GM12801 (cell line): ENCODE measurements around the gene CRYM.

ENCODE experiments used
- TF ChIP-seq, protein P1 (sequence below): IDR thresholded peaks from one replicate; pipeline ENCODE4 v1.5.1; 2011; ENCODE audit warnings: control low read depth; ENCODE audit not compliant: insufficient read length; ENCODE audit errors: extremely low read depth

Gene CRYM

DNA sequence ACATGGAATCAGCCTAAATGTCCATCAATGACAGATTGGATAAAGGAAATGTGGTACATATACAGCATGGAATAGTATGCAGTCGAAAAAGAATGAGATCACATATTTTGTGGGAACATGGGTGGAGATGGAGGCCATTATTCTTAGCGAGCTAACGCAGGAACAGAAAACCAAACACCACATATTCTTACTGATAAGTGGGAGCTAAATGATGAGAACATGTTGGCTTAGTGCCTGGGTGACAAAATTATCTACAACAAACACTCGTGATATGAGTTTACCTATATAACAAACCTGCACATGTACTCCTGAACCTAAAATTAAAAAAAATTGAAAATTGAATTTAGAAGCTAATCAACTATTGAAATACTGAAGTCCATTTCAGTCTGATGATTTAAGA lies 38.4 kb downstream of the CRYM start:
- TF ChIP-seq, protein P1, sequence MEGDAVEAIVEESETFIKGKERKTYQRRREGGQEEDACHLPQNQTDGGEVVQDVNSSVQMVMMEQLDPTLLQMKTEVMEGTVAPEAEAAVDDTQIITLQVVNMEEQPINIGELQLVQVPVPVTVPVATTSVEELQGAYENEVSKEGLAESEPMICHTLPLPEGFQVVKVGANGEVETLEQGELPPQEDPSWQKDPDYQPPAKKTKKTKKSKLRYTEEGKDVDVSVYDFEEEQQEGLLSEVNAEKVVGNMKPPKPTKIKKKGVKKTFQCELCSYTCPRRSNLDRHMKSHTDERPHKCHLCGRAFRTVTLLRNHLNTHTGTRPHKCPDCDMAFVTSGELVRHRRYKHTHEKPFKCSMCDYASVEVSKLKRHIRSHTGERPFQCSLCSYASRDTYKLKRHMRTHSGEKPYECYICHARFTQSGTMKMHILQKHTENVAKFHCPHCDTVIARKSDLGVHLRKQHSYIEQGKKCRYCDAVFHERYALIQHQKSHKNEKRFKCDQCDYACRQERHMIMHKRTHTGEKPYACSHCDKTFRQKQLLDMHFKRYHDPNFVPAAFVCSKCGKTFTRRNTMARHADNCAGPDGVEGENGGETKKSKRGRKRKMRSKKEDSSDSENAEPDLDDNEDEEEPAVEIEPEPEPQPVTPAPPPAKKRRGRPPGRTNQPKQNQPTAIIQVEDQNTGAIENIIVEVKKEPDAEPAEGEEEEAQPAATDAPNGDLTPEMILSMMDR, result no peak

DNA sequence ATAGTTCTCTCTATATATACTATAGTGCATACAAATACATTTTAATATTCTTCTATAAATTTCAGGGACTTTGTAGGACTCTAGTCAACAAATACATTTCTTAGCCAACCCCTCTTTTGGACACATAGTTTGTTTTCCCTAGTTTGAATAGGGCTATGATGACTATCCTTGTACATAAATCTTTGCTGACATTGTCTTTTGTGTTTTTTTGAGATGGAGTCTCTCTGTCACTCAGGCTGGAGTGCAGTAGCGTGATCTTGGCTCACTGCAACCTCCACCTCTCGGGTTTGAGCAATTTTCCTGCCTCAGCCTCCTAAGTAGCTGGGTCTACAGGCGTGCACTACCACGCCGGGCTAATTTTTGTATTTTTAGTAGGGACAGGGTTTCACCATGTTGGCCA lies 41.3 kb downstream of the CRYM start:
- TF ChIP-seq, protein P1, result no peak

DNA sequence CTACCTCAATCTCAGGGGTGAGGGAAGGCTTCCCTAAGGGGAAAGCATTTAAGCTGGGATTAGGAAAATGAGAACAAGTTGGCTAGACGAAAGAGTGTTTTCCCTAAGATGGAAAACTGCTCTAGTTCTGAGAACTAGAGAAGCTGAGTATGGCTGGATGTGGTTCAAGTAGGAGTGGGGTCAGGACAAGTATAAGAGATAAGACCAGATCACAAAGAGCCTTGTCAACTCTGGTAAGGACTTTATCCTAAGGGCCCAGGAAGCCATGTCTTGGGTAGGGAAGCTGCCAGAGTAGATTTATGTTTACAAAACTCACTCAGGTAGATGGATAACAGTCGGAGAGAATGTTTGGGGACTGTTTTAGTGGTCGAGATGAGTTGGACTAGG lies 42.9 kb downstream of the CRYM start:
- TF ChIP-seq, protein P1, result no peak

DNA sequence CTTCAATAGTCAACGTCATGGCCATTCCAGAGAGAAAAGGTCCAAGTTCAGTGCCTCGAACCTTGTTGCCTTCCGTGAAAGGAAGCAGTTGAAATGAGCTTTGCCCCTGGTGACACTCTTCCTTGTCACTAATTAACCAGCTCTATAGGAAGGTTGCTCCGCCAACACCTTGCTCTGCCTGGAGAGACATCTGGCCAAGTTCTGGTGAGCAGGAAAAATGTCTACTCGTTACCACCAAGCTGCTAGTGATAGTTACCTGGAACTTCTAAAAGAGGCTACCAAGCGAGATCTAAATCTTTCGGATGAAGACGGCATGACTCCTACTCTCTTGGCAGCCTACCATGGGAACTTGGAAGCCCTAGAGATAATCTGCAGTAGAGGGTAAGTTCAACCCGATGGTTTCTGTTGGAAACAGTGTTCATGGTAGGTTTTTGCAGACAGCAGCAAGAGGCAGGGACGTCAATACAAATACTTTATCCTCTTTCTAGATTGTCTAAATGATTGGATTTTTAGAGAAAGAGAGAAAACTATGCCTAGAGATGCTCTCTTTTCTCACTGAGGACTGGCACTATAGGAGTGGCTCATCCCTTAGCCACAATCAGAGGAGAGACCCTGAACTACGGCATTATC lies 44.5 kb downstream of the CRYM start, which contains the start of gene ANKS4B:
ANKS4B (plus strand) TSS at position 179 of the 630 bp plus-strand sequence; CDS start at position 218, 39 bp downstream.
- TF ChIP-seq, protein P1, result no peak

DNA sequence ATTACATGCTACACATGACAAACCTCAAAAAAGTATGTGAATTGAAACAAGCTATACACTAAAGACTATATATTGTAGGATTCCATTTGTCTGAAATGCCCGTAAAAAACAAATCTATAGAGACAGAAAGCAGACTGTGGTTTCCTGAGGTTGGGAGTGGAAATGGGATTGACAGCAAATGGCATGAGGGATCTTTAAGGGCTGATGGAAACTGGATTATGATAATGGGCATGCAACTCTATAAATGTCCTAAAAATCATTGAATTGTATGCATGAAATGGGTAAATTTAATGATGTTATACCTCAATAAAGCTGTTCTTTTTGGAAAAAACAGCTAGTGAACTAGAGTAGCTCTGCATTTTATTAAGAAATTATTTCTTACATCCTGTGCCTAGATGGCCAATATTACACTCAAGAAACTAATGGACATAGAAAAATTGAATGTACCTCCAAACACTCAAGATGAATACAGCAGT lies 45.0 kb downstream of the CRYM start:
- TF ChIP-seq, protein P1, result no peak

DNA sequence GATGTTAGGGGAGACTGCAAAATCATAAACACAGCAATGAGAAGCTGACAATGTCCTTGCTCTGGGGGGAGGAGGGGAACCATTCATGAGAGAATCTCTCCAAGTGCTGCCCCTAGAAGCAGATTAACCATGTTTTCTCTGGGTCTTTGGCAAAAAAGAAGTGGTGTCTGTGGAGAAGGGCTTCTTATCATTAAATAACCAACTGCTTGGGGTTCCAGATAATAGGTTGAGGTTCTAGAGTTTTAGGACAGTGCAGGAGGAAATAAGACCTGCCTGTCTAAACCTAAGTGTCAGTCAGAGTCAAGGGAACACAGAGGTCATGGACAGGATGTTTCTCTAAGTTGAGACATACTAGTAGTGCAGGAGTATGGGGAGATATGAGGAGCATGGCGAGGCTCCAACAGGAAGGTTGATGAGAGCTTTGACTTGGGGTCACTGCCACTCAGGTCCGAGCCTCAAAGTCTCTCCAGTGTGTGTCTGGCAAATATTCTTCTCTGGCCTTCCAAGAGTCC lies 49.7 kb downstream of the CRYM start:
- TF ChIP-seq, protein P1, result no peak

DNA sequence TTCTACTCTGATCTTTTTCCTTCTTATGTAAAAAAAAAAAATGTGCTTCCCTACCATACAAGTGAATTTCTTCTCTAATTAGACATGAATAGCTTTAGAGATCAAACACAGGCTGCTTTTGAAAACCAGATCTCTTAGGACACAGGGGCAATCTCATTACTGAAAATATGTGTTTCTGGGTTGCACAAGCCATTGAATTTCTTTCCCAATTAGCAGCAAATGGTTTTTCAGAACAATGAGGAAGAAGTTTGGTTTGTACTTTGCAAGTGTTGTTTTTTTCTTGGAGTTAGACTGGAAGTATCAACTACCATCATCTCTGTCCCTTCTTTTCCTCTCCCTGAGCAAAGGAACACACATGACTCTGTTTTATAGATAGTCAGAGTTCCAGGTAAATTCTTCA lies 50.2 kb downstream of the CRYM start:
- TF ChIP-seq, protein P1, result no peak
